ENCODE measurements around the gene GDF3.
"Not testable (repeated sequence)": the region's sequence is repeated elsewhere in the genome, so short reads cannot be mapped to it uniquely, and the experiment has no call there.

Gene GDF3

DNA sequence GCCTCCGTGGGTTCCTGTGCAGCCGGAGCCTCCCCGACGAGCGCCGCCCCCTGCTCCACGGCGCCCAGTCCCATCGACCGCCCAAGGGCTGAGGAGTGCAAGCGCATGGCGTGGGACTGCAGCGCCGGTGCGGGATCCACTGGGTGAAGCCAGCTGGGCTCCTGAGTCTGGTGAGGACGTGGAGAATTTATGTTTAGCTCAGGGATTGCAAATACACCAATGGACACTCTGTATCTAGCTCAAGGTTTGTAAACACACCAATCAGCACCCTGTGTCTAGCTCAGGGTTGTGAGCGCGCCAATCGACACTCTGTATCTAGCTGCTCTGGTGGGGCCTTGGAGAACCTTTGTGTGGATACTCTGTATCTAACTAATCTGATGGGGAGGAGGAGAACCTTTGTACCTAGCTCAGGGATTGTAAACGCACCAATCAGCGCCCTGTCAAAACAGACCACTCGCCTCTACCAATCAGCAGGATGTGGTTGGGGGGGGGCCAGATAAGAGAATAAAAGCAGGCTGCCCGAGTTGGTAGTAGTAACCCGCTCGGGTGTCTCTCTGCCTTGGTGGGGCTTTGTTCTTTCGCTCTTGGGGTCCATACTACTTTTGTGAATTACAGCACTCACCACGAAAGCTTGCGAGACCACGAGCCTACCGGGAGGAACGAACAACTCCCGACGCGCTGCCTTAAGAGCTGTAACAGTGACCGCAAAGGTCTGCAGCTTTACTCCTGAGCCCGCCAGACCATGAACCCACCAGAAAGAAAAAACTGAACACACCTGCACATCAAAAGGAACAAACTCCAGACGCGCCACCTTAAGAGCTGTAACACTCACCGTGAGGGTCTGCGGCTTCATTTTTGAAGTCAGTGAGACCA lies 55.2 kb downstream of the GDF3 start:
- Mint-ChIP-seq H3K4me3 (peak overlapping the region; percentile 68), H3K4me1 (peaks cover 12% of the 10 kb centered on the region), H3K27me3 (peaks cover 48% of the 10 kb centered on the region)
- H3K36me3 Mint-ChIP-seq, H3K27ac Mint-ChIP-seq, H3K9me3 Mint-ChIP-seq, ATAC-seq: not testable (repeated sequence)

All from stimulated activated memory B cell treated with anti-CD40 and anti-IgM and Interleukin-4, amounts not matched to agents 10 μg/mL and 1 μg/mL and 100 μg/mL, for 72 hours (primary cell).